Fibroblast of lung (primary cell): ENCODE data around the gene CAMK1D.

Source experiments
- EZH2 ChIP-seq: IDR thresholded peaks from 2 replicates; pipeline ENCODE4 v1.5.1; 2012; ENCODE audit warnings: low read length, control low read depth, mild to moderate bottlenecking; ENCODE audit errors: missing control alignments
- TF ChIP-seq, protein P1 (sequence below), 2 donors: IDR thresholded peaks in 1 of 2; conservative IDR thresholded peaks in 1 of 2; 1 replicate in 1 of 2; 2 replicates in 1 of 2; pipeline ENCODE4 v1.5.1; 2011 to 2012; ENCODE audit warnings: low read length in 2 of 2, control low read depth in 1 of 2, inconsistent platforms in 1 of 2, low read depth in 1 of 2, mild to moderate bottlenecking in 1 of 2

DNA sequence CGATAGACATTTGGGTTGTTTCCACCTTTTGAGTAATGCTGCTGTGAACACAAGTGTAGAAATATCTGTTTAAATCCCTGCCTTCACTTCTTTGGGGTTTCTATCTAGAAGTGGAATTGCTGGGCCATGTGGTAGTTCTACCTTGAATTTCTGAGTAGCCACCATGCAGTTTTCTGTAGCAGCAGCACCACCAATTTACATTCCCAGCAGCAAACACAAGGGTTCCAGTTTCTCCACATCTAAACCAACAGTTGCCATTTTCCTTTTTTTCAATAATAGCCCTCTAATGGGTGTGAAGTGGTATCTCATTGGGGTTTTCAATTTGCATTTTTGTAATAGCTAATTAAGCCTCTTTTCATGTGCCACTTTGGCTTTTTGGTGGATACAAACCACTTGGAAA is 442.4 kb downstream of the CAMK1D start:
- TF ChIP-seq, protein P1, sequence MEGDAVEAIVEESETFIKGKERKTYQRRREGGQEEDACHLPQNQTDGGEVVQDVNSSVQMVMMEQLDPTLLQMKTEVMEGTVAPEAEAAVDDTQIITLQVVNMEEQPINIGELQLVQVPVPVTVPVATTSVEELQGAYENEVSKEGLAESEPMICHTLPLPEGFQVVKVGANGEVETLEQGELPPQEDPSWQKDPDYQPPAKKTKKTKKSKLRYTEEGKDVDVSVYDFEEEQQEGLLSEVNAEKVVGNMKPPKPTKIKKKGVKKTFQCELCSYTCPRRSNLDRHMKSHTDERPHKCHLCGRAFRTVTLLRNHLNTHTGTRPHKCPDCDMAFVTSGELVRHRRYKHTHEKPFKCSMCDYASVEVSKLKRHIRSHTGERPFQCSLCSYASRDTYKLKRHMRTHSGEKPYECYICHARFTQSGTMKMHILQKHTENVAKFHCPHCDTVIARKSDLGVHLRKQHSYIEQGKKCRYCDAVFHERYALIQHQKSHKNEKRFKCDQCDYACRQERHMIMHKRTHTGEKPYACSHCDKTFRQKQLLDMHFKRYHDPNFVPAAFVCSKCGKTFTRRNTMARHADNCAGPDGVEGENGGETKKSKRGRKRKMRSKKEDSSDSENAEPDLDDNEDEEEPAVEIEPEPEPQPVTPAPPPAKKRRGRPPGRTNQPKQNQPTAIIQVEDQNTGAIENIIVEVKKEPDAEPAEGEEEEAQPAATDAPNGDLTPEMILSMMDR (conservative IDR thresholded peaks at IDR 0.05 in 1 of 2, IDR thresholded peaks at IDR 0.05 in 1 of 2; ENCODE audit: low read depth in 1 of 2, low read length in 2 of 2): no peak
- no peak for TF ChIP-seq EZH2
